ENCODE results near the gene SAMD14. TPM values are rescaled to one million over a fixed set of nuclear protein-coding genes. Genes with fewer than 3 reads are reported as not detected.

The SAMD14 gene
- total RNA-seq, 6 experiments from 2014 or later: 0.50 to 3.8 (median 0.77) TPM; not detected in 1

- Histone ChIP-seq H3K27me3 (no peaks in the 10 kb centered on the region), H3K36me3 (peaks cover 0 to 11% (median 4%) of the 10 kb centered on the region in 4 donors), H3K27ac (peak within 1 kb of the TSS; percentile 71 to 89 (median 87)), H3K4me3 (peak within 1 kb of the TSS; percentile 83 to 90 (median 84)), H3K9me3 (no peaks in the 10 kb centered on the region), H3K4me1 (peaks cover 0 to 34% (median 4%) of the 10 kb centered on the region in 4 donors)
- peak; percentile 96 to 98 (median 98) for DNase-seq
- peak; percentile 93 to 95 (median 94) for ATAC-seq
- TF ChIP-seq POLR2A (IDR thresholded peaks at IDR 0.05): peak; percentile 60
- TF ChIP-seq, protein P1, sequence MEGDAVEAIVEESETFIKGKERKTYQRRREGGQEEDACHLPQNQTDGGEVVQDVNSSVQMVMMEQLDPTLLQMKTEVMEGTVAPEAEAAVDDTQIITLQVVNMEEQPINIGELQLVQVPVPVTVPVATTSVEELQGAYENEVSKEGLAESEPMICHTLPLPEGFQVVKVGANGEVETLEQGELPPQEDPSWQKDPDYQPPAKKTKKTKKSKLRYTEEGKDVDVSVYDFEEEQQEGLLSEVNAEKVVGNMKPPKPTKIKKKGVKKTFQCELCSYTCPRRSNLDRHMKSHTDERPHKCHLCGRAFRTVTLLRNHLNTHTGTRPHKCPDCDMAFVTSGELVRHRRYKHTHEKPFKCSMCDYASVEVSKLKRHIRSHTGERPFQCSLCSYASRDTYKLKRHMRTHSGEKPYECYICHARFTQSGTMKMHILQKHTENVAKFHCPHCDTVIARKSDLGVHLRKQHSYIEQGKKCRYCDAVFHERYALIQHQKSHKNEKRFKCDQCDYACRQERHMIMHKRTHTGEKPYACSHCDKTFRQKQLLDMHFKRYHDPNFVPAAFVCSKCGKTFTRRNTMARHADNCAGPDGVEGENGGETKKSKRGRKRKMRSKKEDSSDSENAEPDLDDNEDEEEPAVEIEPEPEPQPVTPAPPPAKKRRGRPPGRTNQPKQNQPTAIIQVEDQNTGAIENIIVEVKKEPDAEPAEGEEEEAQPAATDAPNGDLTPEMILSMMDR (IDR thresholded peaks at IDR 0.05): peak in 1 of 4 donors; percentile 4
- intact Hi-C loops (cut with DNase I): loop anchor here in 1 of 2 donors (5.0 kb wide), 1 partner anchor 68 kb away; no protein-coding TSS in a partner anchor
- under 1% methylated on average over 52 of the region's 68 CpGs for WGBS (ENCODE audit: insufficient coverage, low coverage, low lambda C conversion rate, missing lambda C conversion rate)
These were observed 35.0 kb downstream of the SAMD14 start, which contains the start of gene PDK2 for GRCh38 chr17:50094753-50095619. PDK2 (plus strand) TSS chr17:50095351; CDS start chr17:50095436, 85 bp downstream.

GRCh38 chr17:50094243-50094752 lies 35.7 kb downstream of the SAMD14 start:
- no peaks in the 10 kb centered on the region for H3K27me3 ChIP-seq
- ATAC-seq (peak; percentile 69 to 74 (median 71)), DNase-seq (peak; percentile 90 to 91 (median 90))
- WGBS (ENCODE audit: insufficient coverage, low coverage, low lambda C conversion rate, missing lambda C conversion rate): 0% methylated on average over 20 of the region's 21 CpGs
- H3K36me3 ChIP-seq: peaks cover 0 to 11% (median 4%) of the 10 kb centered on the region in 4 donors
- no peak for TF ChIP-seq POLR2A (IDR thresholded peaks at IDR 0.05)
- TF ChIP-seq, protein P1 (IDR thresholded peaks at IDR 0.05): peak; percentile 90 to 98 (median 92)
- intact Hi-C loops (cut with DNase I): loop anchor here in 1 of 2 donors (5.0 kb wide), 1 partner anchor 67 kb away; no protein-coding TSS in a partner anchor
- H3K4me3 ChIP-seq: peak overlapping the region; percentile 83 to 90 (median 84)
- H3K27ac ChIP-seq: peak overlapping the region; percentile 15 to 52 (median 43)
- H3K4me1 ChIP-seq: peaks cover 0 to 34% (median 4%) of the 10 kb centered on the region in 4 donors
- H3K9me3 ChIP-seq: no peaks in the 10 kb centered on the region

DNA sequence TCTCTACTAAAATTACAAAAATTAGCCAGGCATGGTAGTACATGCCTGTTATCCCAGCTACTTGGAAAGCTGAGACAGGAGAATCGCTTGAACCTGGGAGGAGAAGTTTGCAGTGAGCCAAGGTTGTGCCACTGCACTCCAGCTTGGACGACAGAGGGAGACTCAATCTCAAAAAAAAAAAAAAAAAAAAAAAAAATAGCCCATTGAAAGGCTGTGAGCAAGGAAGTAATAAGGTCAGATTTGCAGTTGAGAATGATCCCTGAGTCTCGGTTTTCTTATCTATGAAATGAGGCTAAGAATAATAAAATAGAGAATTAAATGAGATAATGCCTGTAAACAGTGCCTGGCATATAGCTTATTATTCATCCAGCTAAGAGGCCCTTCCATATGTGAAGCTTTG lies 36.2 kb downstream of the SAMD14 start:
- Histone ChIP-seq H3K4me1 (peaks cover 0 to 30% (median 4%) of the 10 kb centered on the region in 4 donors), H3K36me3 (peaks cover 0 to 9% (median 4%) of the 10 kb centered on the region in 4 donors), H3K9me3 (no peaks in the 10 kb centered on the region), H3K4me3 (no peak overlapping the region), H3K27ac (no peak overlapping the region), H3K27me3 (no peaks in the 10 kb centered on the region)
- DNase-seq (no peak), ATAC-seq (no peak)
- no peak for TF ChIP-seq POLR2A (IDR thresholded peaks at IDR 0.05)
- TF ChIP-seq, protein P1 (IDR thresholded peaks at IDR 0.05): no peak
- 32% methylated on average over 3 of the region's 3 CpGs for WGBS (ENCODE audit: insufficient coverage, low coverage, low lambda C conversion rate, missing lambda C conversion rate)
- intact Hi-C loops (cut with DNase I): loop anchor here in 1 of 2 donors (5.0 kb wide), 1 partner anchor 67 kb away; no protein-coding TSS in a partner anchor

GRCh38 chr17:50093246-50093645 lies 36.7 kb downstream of the SAMD14 start:
- ATAC-seq (no peak), DNase-seq (no peak)
- TF ChIP-seq POLR2A (IDR thresholded peaks at IDR 0.05): no peak
- TF ChIP-seq, protein P1 (IDR thresholded peaks at IDR 0.05): no peak
- 86% methylated on average over 3 of the region's 3 CpGs for WGBS (ENCODE audit: insufficient coverage, low coverage, low lambda C conversion rate, missing lambda C conversion rate)
- Histone ChIP-seq H3K4me1 (peaks cover 0 to 25% (median 4%) of the 10 kb centered on the region in 4 donors), H3K27me3 (no peaks in the 10 kb centered on the region), H3K9me3 (no peaks in the 10 kb centered on the region), H3K4me3 (no peak overlapping the region), H3K36me3 (peaks cover 0 to 5% (median under 1%) of the 10 kb centered on the region in 4 donors), H3K27ac (no peak overlapping the region)
- intact Hi-C loops (cut with DNase I): loop anchor here in 1 of 2 donors (5.0 kb wide), 1 partner anchor 66 kb away; no protein-coding TSS in a partner anchor

All from right lobe of liver (tissue), 6 donors.